Brain microvascular endothelial cell (primary cell): ENCODE data around the gene ACACA.

Experiments
- DNase-seq: peaks from one replicate; pipeline ENCODE4 v3.0.0-alpha.2; 2020
- H3K27ac ChIP-seq: fragments of 250-450 bp; sonication (Bioruptor Pico); 2 replicates; pipeline ENCODE4 v1.5.1; 2020; ENCODE audit warnings: mild to moderate bottlenecking, moderate library complexity
- H3K27me3 ChIP-seq: fragments of 250-450 bp; sonication (Bioruptor Pico); replicated peaks from 2 replicates; pipeline ENCODE4 v1.5.1; 2020; ENCODE audit warnings: mild to moderate bottlenecking
- H3K36me3 ChIP-seq: fragments of 250-450 bp; sonication (Bioruptor Pico); replicated peaks from 2 replicates; pipeline ENCODE4 v1.5.1; 2020; ENCODE audit warnings: mild to moderate bottlenecking
- H3K4me3 ChIP-seq: 2 replicates; pipeline ENCODE4 v1.5.1; 2011; ENCODE audit warnings: low read depth, mild to moderate bottlenecking, control low read depth, low read length, moderate library complexity
- in situ Hi-C: cut with HindIII; loops from 2 replicates; pipeline ENCODE4 v1.10.0; 2017; ENCODE audit warnings: low sequenced_read_pairs, low pct_ligation_motif_present
- TF ChIP-seq, protein P1 (sequence below): IDR thresholded peaks from 2 replicates; pipeline ENCODE4 v1.5.1; 2011; ENCODE audit warnings: low read depth, mild to moderate bottlenecking, moderate library complexity, low read length, control low read depth, inconsistent platforms; ENCODE audit errors: missing control alignments

Gene ACACA

DNA sequence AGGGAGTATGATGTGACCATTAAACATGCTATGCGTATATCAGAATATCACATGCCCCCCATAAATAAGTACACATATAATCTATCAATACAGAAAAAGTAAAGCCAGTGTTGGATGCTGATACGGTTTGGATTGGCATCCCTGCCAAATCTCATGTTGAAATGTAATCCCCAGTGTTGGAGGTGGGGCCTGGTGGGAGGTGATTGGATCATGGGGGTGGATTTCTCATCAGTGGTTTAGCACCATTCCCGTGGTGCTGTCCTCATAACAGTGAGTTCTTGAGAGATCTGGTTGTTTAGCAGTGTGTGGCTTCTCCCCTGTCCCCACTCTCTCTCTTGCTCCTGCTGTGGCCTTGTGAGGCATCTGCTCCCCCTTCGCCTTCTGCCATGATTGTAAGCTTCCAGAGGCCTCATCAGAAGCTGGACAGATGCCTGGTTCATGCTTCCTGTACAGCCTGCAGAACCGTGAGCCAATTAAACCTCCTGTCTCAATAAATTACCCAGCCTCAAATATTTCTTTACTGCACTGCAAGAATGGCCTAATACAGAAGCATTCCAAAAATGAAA lies 369.0 kb downstream of the ACACA start:
- Histone ChIP-seq H3K4me3 (no peak overlapping the region), H3K27me3 (no peaks in the 10 kb centered on the region), H3K36me3 (peaks cover 4% of the 10 kb centered on the region), H3K27ac (no peak overlapping the region)
- DNase-seq, result no peak
- TF ChIP-seq, protein P1, sequence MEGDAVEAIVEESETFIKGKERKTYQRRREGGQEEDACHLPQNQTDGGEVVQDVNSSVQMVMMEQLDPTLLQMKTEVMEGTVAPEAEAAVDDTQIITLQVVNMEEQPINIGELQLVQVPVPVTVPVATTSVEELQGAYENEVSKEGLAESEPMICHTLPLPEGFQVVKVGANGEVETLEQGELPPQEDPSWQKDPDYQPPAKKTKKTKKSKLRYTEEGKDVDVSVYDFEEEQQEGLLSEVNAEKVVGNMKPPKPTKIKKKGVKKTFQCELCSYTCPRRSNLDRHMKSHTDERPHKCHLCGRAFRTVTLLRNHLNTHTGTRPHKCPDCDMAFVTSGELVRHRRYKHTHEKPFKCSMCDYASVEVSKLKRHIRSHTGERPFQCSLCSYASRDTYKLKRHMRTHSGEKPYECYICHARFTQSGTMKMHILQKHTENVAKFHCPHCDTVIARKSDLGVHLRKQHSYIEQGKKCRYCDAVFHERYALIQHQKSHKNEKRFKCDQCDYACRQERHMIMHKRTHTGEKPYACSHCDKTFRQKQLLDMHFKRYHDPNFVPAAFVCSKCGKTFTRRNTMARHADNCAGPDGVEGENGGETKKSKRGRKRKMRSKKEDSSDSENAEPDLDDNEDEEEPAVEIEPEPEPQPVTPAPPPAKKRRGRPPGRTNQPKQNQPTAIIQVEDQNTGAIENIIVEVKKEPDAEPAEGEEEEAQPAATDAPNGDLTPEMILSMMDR, result no peak
- in situ Hi-C loops, result no loop called here
